Measurements from ENCODE around the gene UTP15.

GRCh38 chr5:73544429-73545402 lies 20.8 kb upstream of the UTP15 start:
- no peak for TF ChIP-seq CTCF (conservative IDR thresholded peaks at IDR 0.05 in 1 of 2, IDR thresholded peaks at IDR 0.05 in 1 of 2; ENCODE audit: low read depth in 1 of 2, low read length in 2 of 2)
- no peak for TF ChIP-seq EZH2 (IDR thresholded peaks at IDR 0.05; ENCODE audit: low read length, missing control alignments)
